Liver (tissue), 9 donors: ENCODE measurements around the gene SMYD3. TPM values are rescaled to one million over a fixed set of nuclear protein-coding genes. Genes with fewer than 3 reads are reported as not detected.

ENCODE experiments used
- DNase-seq: peaks from one replicate; pipeline ENCODE4 v3.0.0-alpha.2; 2017; ENCODE audit warnings: low spot score
- H3K27ac ChIP-seq, 2 donors: one replicate each; pipeline ENCODE4 v1.7.0; 2013; ENCODE audit warnings: inconsistent platforms in 2 of 2, low read length in 2 of 2, control low read depth in 1 of 2, low read depth in 1 of 2, mild to moderate bottlenecking in 1 of 2
- H3K27me3 ChIP-seq, 4 donors: one replicate each; pipeline versions ENCODE4 v1.6.1 to v1.7.0; 2013; ENCODE audit warnings: low read length in 3 of 4, inconsistent platforms in 1 of 4, mild to moderate bottlenecking in 1 of 4, moderate library complexity in 1 of 4; ENCODE audit not compliant: control insufficient read depth in 4 of 4, insufficient read depth in 4 of 4
- H3K36me3 ChIP-seq, 4 donors: one replicate each; pipeline versions ENCODE4 v1.6.1 to v1.7.0; 2013; ENCODE audit warnings: low read length in 3 of 4, mild to moderate bottlenecking in 3 of 4, low read depth in 1 of 4, moderate library complexity in 1 of 4; ENCODE audit not compliant: control insufficient read depth in 4 of 4, insufficient read depth in 3 of 4
- H3K4me1 ChIP-seq, 4 donors: one replicate each; pipeline versions ENCODE4 v1.6.1 to v1.7.0; 2013; ENCODE audit warnings: low read length in 3 of 4, mild to moderate bottlenecking in 3 of 4, moderate library complexity in 1 of 4; ENCODE audit not compliant: control insufficient read depth in 4 of 4, insufficient read depth in 4 of 4
- H3K4me3 ChIP-seq, 3 donors: one replicate each; pipeline versions ENCODE4 v1.6.1 to v1.7.0; 2013; ENCODE audit warnings: low read length in 3 of 3, control low read depth in 1 of 3, low read depth in 1 of 3, mild to moderate bottlenecking in 1 of 3
- H3K9ac ChIP-seq, 2 donors: one replicate each; pipeline ENCODE4 v1.7.0; 2013; ENCODE audit warnings: low read length in 2 of 2, mild to moderate bottlenecking in 2 of 2, moderate library complexity in 2 of 2, control low read depth in 1 of 2, low read depth in 1 of 2
- H3K9me3 ChIP-seq, 4 donors: one replicate each; pipeline versions ENCODE4 v1.6.1 to v1.7.0; 2013; ENCODE audit warnings: low read length in 3 of 4; ENCODE audit not compliant: control insufficient read depth in 4 of 4
- ATF3 ChIP-seq: IDR thresholded peaks from 2 replicates; pipeline ENCODE4 v1.6.1; 2016; ENCODE audit warnings: antibody characterized with exemption
- CTCF ChIP-seq: fragments of 150-350 bp; IDR thresholded peaks from 2 replicates; pipeline ENCODE4 v1.5.1; 2017; ENCODE audit warnings: improper control_type of control experiment, low read depth, low read length; ENCODE audit not compliant: missing input control
- FOXA1 ChIP-seq: IDR thresholded peaks from 2 replicates; pipeline ENCODE4 v1.6.1; 2016; ENCODE audit warnings: antibody characterized with exemption
- FOXA2 ChIP-seq: IDR thresholded peaks from 2 replicates; pipeline ENCODE4 v1.6.1; 2016; ENCODE audit warnings: antibody characterized with exemption
- GABPA ChIP-seq, 2 donors: IDR thresholded peaks in 1 of 2; conservative IDR thresholded peaks in 1 of 2; 2 replicates each; pipeline ENCODE4 v1.6.1; 2016; ENCODE audit warnings: antibody characterized with exemption in 2 of 2, mild to moderate bottlenecking in 1 of 2, moderate library complexity in 1 of 2
- HNF4A ChIP-seq, 2 donors: conservative IDR thresholded peaks; 2 replicates each; pipeline ENCODE4 v1.6.1; 2016; ENCODE audit warnings: antibody characterized with exemption in 2 of 2, mild to moderate bottlenecking in 2 of 2
- HNF4G ChIP-seq: IDR thresholded peaks from 2 replicates; pipeline ENCODE4 v1.6.1; 2016; ENCODE audit warnings: antibody characterized with exemption
- JUND ChIP-seq, 2 donors: IDR thresholded peaks; 2 replicates each; pipeline ENCODE4 v1.6.1; 2016; ENCODE audit warnings: antibody characterized with exemption in 2 of 2
- NR2F2 ChIP-seq: IDR thresholded peaks from 2 replicates; pipeline ENCODE4 v1.6.1; 2016; ENCODE audit warnings: antibody characterized with exemption
- RAD21 ChIP-seq, 2 donors: IDR thresholded peaks; 2 replicates each; pipeline ENCODE4 v1.6.1; 2016; ENCODE audit warnings: antibody characterized with exemption in 2 of 2, mild to moderate bottlenecking in 2 of 2
- REST ChIP-seq: IDR thresholded peaks from 2 replicates; pipeline ENCODE4 v1.6.1; 2016; ENCODE audit warnings: antibody characterized with exemption, mild to moderate bottlenecking
- RXRA ChIP-seq, 2 donors: IDR thresholded peaks; 2 replicates each; pipeline ENCODE4 v1.6.1; 2017 to 2018; ENCODE audit warnings: antibody characterized with exemption in 2 of 2, mild to moderate bottlenecking in 1 of 2
- SP1 ChIP-seq: IDR thresholded peaks from 2 replicates; pipeline ENCODE4 v1.6.1; 2018; ENCODE audit warnings: antibody characterized with exemption, mild to moderate bottlenecking
- TAF1 ChIP-seq: conservative IDR thresholded peaks from 2 replicates; pipeline ENCODE4 v1.6.1; 2016; ENCODE audit warnings: antibody characterized with exemption, mild to moderate bottlenecking
- YY1 ChIP-seq: IDR thresholded peaks from 2 replicates; pipeline ENCODE4 v1.6.1; 2016; ENCODE audit warnings: antibody characterized with exemption, mild to moderate bottlenecking
- ZBTB33 ChIP-seq: IDR thresholded peaks from 2 replicates; pipeline ENCODE4 v1.6.1; 2016; ENCODE audit warnings: antibody characterized with exemption
- WGBS: extraction: QIAGEN DNeasy Blood & Tissue Kit; methylation state at CpG from one replicate; pipeline ENCODE4 v1.1.7; 2013; 5-methylcytosine and 5-hydroxymethylcytosine counted together
- polyA plus RNA-seq, 2 donors: library from polyadenylated mRNA; stranded (reverse) in 1 of 2; unstranded in 1 of 2; fragments of 200-250 nt in 1 of 2; fragments of >200 nt in 1 of 2; fragmentation: Nextera tagmentation in 1 of 2; extraction: Ambion mirVana in 1 of 2; gene quantifications; one replicate each; pipeline versions ENCODE4 v1.2.1 to v1.2.3, GENCODE V29; 2013 to 2015
- total RNA-seq, 2 donors: library from RNA; depleted of rRNA; stranded (reverse); fragments of >200 nt; gene quantifications; one replicate each; pipeline ENCODE4 v1.2.3, GENCODE V29; 2014
- donor health status: healthy.
- donor health status: healthy.
- donor health status: healthy.
- donor health status: healthy.
- donor health status: healthy.

The SMYD3 gene
- total and polyA plus RNA-seq, 4 donors = 3.1 to 9.1 (median 8.0) TPM

- no peak overlapping the region for H3K27ac ChIP-seq
- 89% methylated on average over 10 of the region's 10 CpGs for WGBS
- DNase-seq = no peak
- H3K4me1 ChIP-seq = peaks cover 0 to 6% (median 5%) of the 10 kb centered on the region in 4 donors
- no peaks in the 10 kb centered on the region for H3K9me3 ChIP-seq
- H3K36me3 ChIP-seq = no peaks in the 10 kb centered on the region
- no peaks in the 10 kb centered on the region for H3K27me3 ChIP-seq
- no peak overlapping the region for H3K9ac ChIP-seq
- H3K4me3 ChIP-seq = no peak overlapping the region
- TF ChIP-seq HNF4G = no peak
- no peak for TF ChIP-seq RXRA (IDR thresholded peaks at IDR 0.05)
- TF ChIP-seq RAD21 (IDR thresholded peaks at IDR 0.05) = no peak
- no peak for TF ChIP-seq FOXA1
- no peak for TF ChIP-seq TAF1
- TF ChIP-seq JUND (IDR thresholded peaks at IDR 0.05) = no peak
- TF ChIP-seq SP1 = no peak
- TF ChIP-seq FOXA2 = no peak
- no peak for TF ChIP-seq ZBTB33
- no peak for TF ChIP-seq NR2F2
- no peak for TF ChIP-seq GABPA (IDR thresholded peaks at IDR 0.05 in 1 of 2, conservative IDR thresholded peaks at IDR 0.05 in 1 of 2)
- no peak for TF ChIP-seq REST
- no peak for TF ChIP-seq HNF4A (conservative IDR thresholded peaks at IDR 0.05)
- no peak for TF ChIP-seq ATF3
- no peak for TF ChIP-seq YY1
Observed at GRCh38 chr1:245879091-245879490, 628.0 kb downstream of the SMYD3 start.

GRCh38 chr1:245878585-245878984, 628.5 kb downstream of the SMYD3 start:
- Histone ChIP-seq H3K4me1 (peaks cover 0 to 6% (median 5%) of the 10 kb centered on the region in 4 donors), H3K27ac (no peak overlapping the region), H3K9ac (no peak overlapping the region), H3K36me3 (no peaks in the 10 kb centered on the region), H3K4me3 (no peak overlapping the region), H3K9me3 (no peaks in the 10 kb centered on the region), H3K27me3 (no peaks in the 10 kb centered on the region)
- 73% methylated on average over 3 of the region's 3 CpGs for WGBS
- no peak for DNase-seq
- TF ChIP-seq ATF3 (no peak), CTCF (no peak), NR2F2 (no peak), HNF4A (conservative IDR thresholded peaks at IDR 0.05) (no peak), TAF1 (no peak), RAD21 (IDR thresholded peaks at IDR 0.05) (no peak), ZBTB33 (no peak), HNF4G (no peak)
